Colonic mucosa (tissue), 4 donors: ENCODE data around the gene PRDM10. TPM values are rescaled to one million over a fixed set of nuclear protein-coding genes. Genes with fewer than 3 reads are reported as not detected.

Experiments
- DNase-seq: peaks from one replicate; pipeline ENCODE4 v3.0.0-alpha.2; 2020
- H3K27ac ChIP-seq: fragments of 200-600 bp; one replicate; pipeline ENCODE4 v1.8.0; 2021
- H3K27me3 ChIP-seq: fragments of 200-600 bp; one replicate; pipeline ENCODE4 v1.8.0; 2021
- H3K36me3 ChIP-seq: fragments of 200-600 bp; one replicate; pipeline ENCODE4 v1.8.0; 2021
- H3K4me1 ChIP-seq: fragments of 200-600 bp; one replicate; pipeline ENCODE4 v1.8.0; 2021; ENCODE audit warnings: mild to moderate bottlenecking
- H3K4me3 ChIP-seq: fragments of 200-600 bp; one replicate; pipeline ENCODE4 v1.8.0; 2021
- H3K9ac ChIP-seq, 2 donors: one replicate each; pipeline ENCODE4 v1.7.0; 2013; ENCODE audit warnings: control low read depth in 2 of 2, low read depth in 2 of 2, low read length in 2 of 2
- H3K9me3 ChIP-seq: fragments of 200-600 bp; one replicate; pipeline ENCODE4 v1.8.0; 2021
- intact Hi-C: fragments of 100-400 bp; cut with DNase I; formaldehyde crosslinking; loops from one replicate; pipeline ENCODE4 v1.14.1; 2022
- total RNA-seq, 2 donors: library from RNA; stranded (reverse); fragmentation: NEBNext Ultra II Directional in 1 of 2; extraction: Animal tissue kit (Norgen Biotek cat#: 25700) in 1 of 2; gene quantifications; one replicate each; pipeline ENCODE4 v1.2.1, GENCODE V29; 2021
- TF ChIP-seq, protein P1 (sequence below): fragments of 200-600 bp; IDR thresholded peaks from one replicate; pipeline ENCODE4 v1.8.0; 2022; ENCODE audit warnings: antibody characterized with exemption, mild to moderate bottlenecking
- donor health status: healthy.
- donor health status: DM: no; HTN: no; CAD: no.
- donor health status: DM: no; HTN: no; CAD: no.

The PRDM10 gene
- total RNA-seq, 2 donors from 2014 or later: 11.0 to 18.3 TPM

DNA sequence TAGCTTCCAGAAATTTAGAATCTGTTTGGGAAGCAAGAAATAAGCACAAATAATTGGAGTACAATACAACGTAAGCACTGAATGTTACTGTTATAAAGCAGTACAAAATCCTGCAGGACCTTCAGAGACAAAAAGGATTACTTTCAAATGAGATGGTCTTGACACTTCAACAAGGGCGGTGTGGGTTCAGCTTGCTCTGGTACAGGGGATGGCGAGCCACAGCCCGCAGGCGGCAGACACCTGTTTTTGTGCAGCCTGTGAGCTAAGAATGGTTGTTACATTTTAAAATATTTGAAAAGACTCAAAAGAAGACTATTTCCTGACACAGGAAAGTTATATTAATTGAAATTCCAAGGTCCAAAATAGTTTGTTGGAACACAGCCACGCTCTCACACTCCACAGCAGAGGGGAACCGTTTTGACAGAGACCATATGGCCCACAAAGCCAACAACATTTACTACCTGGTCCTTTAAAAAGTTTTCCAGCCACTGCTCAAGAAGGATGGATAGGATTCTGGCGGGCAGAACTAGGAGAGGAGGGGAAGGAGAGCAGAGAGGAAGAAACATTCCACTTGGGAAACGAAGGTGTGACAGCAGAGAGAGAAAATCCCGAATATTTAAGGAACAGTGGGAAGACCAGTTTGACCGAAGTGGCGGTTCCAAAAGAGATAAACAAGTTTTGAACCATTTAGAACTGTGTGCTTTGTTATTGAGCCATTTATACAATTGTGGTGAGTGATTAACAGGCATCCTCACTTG is 6.3 kb downstream of the PRDM10 start:
- Histone ChIP-seq H3K4me1 (peaks cover 7% of the 10 kb centered on the region), H3K9ac (no peak overlapping the region), H3K9me3 (no peaks in the 10 kb centered on the region), H3K27me3 (no peaks in the 10 kb centered on the region), H3K27ac (peak overlapping the region; percentile 50), H3K36me3 (no peaks in the 10 kb centered on the region), H3K4me3 (no peak overlapping the region)
- TF ChIP-seq, protein P1, sequence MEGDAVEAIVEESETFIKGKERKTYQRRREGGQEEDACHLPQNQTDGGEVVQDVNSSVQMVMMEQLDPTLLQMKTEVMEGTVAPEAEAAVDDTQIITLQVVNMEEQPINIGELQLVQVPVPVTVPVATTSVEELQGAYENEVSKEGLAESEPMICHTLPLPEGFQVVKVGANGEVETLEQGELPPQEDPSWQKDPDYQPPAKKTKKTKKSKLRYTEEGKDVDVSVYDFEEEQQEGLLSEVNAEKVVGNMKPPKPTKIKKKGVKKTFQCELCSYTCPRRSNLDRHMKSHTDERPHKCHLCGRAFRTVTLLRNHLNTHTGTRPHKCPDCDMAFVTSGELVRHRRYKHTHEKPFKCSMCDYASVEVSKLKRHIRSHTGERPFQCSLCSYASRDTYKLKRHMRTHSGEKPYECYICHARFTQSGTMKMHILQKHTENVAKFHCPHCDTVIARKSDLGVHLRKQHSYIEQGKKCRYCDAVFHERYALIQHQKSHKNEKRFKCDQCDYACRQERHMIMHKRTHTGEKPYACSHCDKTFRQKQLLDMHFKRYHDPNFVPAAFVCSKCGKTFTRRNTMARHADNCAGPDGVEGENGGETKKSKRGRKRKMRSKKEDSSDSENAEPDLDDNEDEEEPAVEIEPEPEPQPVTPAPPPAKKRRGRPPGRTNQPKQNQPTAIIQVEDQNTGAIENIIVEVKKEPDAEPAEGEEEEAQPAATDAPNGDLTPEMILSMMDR: no peak
- intact Hi-C loops: loop anchor here (10.0 kb wide), 1 partner anchor 139 kb away; no protein-coding TSS in a partner anchor
- DNase-seq: peak; percentile 21

DNA sequence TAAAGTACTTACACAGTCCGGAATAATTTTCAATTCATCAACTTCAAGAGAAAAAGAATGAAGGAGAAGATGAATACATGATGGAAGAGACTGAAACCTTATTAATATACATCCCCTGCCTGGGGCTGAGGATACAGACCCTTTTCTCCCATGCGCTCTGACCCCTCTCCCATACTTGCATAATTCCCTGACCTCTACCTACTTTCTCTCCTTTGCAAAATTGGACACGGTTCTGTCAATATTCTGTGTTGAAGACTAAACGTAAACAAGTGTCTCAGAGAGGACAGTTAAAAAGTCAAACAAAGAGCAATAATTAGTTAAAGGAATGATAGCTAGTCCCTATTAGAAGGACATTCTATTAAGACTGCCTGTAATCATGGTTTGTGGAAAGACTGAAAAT is 7.5 kb downstream of the PRDM10 start:
- Histone ChIP-seq H3K36me3 (no peaks in the 10 kb centered on the region), H3K4me1 (peaks cover 7% of the 10 kb centered on the region), H3K9me3 (no peaks in the 10 kb centered on the region), H3K4me3 (no peak overlapping the region), H3K27ac (no peak overlapping the region), H3K9ac (no peak overlapping the region), H3K27me3 (no peaks in the 10 kb centered on the region)
- no peak for DNase-seq
- intact Hi-C loops: loop anchor here (10.0 kb wide), 1 partner anchor 140 kb away; no protein-coding TSS in a partner anchor
- TF ChIP-seq, protein P1: no peak

- intact Hi-C loops: loop anchor here (10.0 kb wide), 1 partner anchor 142 kb away; no protein-coding TSS in a partner anchor
- TF ChIP-seq, protein P1: peak; percentile 19
- Histone ChIP-seq H3K27ac (no peak overlapping the region), H3K27me3 (no peaks in the 10 kb centered on the region), H3K4me1 (no peaks in the 10 kb centered on the region), H3K36me3 (no peaks in the 10 kb centered on the region), H3K4me3 (no peak overlapping the region), H3K9ac (peak overlapping the region in 1 of 2 donors; percentile 36), H3K9me3 (no peaks in the 10 kb centered on the region)
- peak; percentile 64 for DNase-seq
Observed at GRCh38 chr11:129992161-129992944, 10.3 kb downstream of the PRDM10 start.

- Histone ChIP-seq H3K9me3 (no peaks in the 10 kb centered on the region), H3K4me1 (no peaks in the 10 kb centered on the region), H3K9ac (peak overlapping the region in 1 of 2 donors; percentile 3), H3K27ac (peak overlapping the region; percentile 59), H3K4me3 (no peak overlapping the region), H3K27me3 (no peaks in the 10 kb centered on the region), H3K36me3 (no peaks in the 10 kb centered on the region)
- DNase-seq: peak; percentile 41
- intact Hi-C loops: no loop called here
- TF ChIP-seq, protein P1: no peak
Observed at GRCh38 chr11:129989149-129989813, 13.4 kb downstream of the PRDM10 start.

DNA sequence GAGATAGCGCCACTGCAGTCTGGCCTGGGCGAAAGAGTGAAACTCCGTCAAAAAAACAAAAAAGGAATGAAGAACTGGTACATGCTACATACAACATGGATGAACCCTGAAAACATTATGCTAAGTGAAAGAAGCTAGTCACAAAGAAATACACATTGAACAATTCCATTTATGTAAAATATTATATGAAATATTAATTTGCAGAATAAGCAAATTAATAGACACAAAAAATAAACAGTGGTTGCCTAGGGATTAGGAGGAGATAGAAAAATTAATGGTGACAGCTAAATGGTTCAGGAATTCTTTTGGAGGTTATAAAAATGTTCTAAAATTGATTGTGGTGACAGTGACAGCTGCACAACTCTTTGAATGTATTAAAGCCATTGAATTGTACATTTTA is 14.7 kb downstream of the PRDM10 start:
- H3K36me3 ChIP-seq: no peaks in the 10 kb centered on the region
- H3K9ac ChIP-seq: no peak overlapping the region
- H3K4me1 ChIP-seq: no peaks in the 10 kb centered on the region
- no peak for DNase-seq
- TF ChIP-seq, protein P1: no peak
- H3K9me3 ChIP-seq: no peaks in the 10 kb centered on the region
- H3K4me3 ChIP-seq: no peak overlapping the region
- no peak overlapping the region for H3K27ac ChIP-seq
- no peaks in the 10 kb centered on the region for H3K27me3 ChIP-seq
- intact Hi-C loops: no loop called here
